Activated CD8-positive, alpha-beta memory T cell treated with anti-CD3 and anti-CD28 coated beads, Interleukin-2, amount 50 U/mL, for 4 hours (primary cell): ENCODE results near the gene CLEC16A.

Experiments
- DNase-seq: peaks from one replicate; pipeline ENCODE4 v3.0.0-alpha.2; 2020

The CLEC16A gene

DNA sequence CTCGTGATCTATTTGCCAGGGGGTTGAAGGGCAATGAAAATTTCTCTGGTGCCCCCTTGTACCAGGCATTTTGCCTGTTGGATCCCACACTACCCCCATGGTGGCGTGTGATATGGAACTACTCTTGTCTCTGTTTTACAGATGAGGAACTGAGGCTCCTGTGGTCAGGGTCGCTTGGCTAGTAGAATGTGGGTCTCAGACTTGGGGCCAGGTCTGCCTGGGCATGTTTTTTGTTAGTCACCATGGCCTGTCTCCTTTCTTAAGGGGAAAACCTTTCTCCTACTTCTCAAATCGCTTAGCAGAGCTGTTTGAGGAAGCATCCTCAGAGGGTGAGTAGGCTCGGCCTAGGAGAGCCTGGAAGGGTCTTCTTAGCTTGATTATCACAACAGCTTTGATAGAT, 51.2 kb downstream of the CLEC16A start:
- DNase-seq, result no peak

DNA sequence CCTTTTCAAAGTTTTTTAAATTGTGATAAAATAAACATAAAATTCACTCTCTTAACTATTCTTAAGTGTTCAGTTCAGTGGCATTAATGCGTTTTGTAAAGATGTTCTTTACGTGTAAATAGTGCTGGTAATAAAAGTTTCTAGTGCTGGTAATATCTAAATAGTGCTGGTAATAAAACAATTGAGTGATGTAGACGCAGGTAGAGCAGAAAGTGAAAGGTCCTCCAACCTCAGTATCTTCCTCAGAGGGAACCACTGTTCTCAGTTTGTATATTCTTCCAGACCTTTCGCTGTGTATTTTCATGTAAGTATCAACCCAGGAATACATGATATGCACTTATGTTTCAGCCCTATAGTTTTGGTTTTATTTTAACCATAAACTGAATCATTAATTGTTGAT, 53.1 kb downstream of the CLEC16A start:
- no peak for DNase-seq

DNA sequence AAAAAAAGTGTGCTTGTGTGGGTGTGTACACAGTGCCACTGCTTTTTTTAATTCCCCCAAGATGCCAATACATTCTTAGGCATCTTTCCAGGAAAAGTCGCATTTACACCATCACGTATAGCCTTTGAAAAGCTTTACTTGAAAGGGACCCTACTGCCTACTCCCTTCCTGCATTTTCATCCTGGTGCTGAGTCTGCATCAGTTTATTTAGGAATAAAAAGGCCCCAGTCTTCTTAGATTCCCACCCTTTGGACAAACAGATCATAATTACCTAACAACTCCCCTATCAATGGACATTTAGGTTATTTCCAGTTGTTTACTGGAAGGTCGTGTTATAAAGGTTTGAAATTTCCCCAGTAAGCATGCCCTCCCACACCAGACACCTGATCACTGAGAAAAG, 54.9 kb downstream of the CLEC16A start:
- DNase-seq, result no peak

DNA sequence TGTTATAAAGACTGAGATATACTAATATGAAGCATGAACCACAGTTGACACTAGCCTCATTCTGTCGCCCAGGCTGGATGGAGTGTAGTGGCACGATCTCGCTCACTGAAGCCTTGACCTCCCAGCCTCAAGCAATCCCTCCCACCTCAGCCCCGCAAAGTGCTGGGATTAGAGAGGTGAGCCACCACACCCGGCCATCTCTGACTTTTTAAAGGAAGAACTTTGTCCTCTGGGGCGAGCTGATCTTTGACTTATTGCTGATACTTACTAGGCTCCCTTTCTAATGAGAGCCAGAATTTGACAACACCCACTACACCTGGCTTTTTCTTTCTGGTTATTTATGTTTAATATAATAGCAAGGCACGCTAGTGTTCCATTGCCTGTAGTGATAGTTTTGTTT, 57.2 kb downstream of the CLEC16A start:
- no peak for DNase-seq

DNA sequence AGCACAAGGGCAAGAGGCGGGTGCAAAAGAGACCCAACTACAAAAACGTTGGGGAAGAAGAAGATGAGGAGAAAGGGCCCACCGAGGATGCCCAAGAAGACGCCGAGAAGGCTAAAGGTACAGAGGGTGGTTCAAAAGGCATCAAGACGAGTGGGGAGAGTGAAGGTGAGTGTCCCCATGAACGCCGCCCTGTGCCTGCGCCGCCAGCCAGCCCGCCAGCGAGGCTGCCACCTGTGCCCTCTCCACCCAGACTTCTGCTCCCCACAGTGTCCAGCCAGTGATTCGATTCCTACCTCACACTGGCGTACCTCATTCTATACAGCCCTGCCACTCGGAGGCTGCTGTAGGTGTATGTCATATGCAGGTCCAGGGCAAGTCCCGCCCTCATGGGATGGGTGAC, 58.8 kb downstream of the CLEC16A start:
- DNase-seq, result no peak

DNA sequence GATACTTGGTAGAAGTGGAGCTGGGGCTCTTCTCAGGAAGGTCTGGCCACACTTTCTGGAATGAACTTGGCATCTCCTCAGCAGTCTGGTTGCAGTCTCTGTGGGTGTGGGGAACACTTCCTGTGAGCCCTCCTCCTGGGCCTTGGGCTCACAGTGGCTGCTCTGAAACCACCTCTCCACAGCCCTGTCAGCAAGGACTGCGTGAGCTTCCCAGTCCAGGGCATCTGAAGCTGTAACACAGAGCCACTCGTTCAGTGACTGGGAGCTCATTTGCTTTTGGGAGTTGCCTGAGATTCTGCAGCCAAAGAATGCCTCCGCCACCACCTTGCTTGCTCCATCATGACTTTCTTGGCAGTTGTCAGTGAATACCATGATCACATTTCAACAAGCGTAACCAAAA, 60.0 kb downstream of the CLEC16A start:
- DNase-seq, result no peak

GRCh38 chr16:11004973-11005610, 60.7 kb downstream of the CLEC16A start:
- no peak for DNase-seq

DNA sequence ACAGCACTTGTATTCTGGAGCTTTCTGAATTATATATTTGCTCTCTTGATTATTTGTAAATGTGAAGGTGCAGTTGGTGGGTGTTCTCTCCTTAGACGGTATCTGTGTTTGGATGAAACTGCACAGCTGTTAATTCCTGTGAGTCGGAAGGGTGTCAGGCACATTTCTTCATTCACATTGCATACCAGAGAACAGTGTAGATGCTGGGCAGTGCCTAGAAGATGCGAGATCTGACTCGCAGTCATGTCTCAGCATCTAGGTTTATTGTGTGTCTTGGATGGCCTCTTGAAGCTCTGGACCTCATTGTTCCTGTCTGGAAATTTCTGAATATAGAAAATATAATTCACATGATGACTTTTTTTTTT, 61.2 kb downstream of the CLEC16A start:
- DNase-seq, result no peak

GRCh38 chr16:11006656-11007055, 62.3 kb downstream of the CLEC16A start:
- no peak for DNase-seq

GRCh38 chr16:11007714-11008280, 63.4 kb downstream of the CLEC16A start:
- DNase-seq, result no peak

- no peak for DNase-seq
These were observed 64.8 kb downstream of the CLEC16A start for GRCh38 chr16:11009027-11009755.

- no peak for DNase-seq
These were observed 66.3 kb downstream of the CLEC16A start for GRCh38 chr16:11010575-11011221.

DNA sequence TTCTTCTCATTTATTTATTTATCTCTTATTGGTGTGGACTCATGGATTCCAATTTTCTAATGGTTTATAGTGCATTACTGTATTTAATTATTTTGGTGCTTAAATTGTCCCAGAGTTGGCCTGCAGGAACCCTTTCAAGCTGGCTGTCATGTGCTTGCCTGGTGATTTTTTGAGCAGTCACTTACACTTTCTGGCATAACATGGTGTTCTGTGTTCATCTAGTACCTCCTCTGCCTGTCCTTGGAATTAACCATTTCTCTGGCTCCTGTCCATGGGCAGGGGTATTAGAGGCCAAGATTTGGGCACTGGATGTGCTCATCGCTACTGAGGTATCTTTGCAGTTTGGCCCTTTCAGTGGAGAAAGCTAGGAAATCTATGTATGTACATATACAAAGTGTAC, 67.0 kb downstream of the CLEC16A start:
- no peak for DNase-seq

DNA sequence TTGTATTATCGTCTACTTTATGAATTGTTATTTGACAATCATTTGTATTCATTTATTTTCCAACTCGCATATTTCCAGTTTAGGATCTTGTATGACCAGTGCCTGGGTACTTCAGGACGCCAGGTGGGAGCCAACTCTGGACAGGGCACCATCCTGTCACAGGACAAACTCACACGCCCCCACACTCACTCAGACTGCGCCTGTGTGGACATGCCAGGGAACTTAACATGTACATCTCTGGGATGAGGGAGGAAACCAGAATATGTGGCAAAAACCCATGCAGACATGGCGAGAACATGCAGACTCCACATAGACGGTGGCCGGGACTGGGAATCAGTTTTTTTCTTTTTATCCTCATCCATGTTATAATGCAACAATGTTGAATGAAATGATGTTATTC, 68.5 kb downstream of the CLEC16A start:
- no peak for DNase-seq

DNA sequence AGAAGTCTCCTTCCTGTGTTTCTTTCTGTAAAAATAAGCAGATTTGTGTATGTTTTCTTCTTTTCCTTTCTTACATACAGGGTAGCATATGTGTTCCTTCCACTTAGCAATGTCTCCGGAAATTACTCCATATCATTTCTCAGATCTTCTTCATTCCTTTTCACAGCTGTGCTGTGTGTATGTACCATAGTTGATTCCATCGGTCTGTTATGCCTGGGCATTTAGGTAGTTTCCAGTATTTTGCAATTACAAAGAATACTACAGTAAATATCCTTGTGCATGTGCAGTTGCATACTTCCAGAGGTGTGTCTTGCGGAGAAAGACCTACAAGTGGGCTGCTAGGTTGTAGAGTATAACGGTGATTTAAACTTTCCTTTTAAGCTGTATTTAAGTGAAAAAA, 69.8 kb downstream of the CLEC16A start:
- DNase-seq, result no peak

DNA sequence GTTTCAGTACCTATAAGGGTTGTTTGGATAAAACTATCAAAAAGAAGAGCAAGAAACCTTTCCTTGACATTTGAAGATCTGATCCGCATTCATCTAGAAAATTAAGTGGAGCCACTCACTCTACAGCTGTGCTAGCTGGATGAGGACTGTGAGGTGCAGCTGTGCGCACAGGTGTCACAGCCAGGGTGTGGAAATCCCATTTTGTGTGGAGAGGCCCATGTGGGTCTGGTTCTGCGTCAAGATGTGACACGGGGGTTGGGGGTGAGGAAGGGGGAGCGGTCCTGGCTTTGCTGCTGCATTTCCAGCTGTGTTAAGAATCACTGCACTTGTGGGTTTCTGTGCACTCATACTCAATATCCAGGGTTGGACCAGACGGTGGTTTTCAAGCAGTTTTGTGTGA, 70.7 kb downstream of the CLEC16A start:
- no peak for DNase-seq

DNA sequence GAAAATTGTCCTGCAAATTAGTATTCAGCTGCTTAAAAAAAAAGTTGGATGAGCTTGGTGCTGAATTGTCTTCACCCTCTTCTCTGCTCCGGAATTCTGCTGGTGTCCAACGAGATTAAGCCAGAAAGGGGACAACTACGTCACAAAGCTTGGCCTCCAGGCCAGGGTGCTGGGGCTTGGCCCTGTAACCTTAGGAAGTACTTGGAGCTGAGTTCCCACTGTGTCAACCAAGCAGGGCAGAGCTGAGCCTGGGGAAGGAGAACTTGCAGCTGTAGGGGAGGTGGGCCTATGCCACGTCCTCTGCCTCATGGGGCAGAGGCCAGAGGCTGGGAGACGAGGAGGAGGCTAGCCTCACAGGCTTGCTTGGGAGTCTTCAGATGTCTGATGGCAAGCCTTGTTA, 71.2 kb downstream of the CLEC16A start:
- no peak for DNase-seq

DNA sequence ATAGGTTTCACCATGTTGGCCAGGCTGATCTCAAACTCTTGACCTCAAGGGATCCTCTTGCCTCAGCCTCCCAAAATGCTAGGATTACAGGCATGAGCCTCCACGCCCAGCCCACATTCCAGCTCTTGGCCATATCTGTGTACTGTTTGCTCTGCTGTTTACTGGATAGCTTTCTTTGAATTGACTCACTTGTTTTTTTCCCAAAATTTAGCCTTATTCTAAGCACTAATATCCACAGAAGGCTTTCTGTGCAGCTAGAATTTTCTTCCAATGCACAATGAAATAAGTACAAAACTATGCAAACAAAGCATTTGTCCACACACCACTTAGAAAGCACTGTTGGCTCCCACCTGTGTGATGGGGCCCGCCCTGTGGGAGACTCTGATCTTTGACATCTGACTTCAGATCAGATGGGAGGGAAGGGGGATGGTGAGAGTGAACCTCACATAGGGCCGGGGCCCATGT, 72.2 kb downstream of the CLEC16A start:
- no peak for DNase-seq

GRCh38 chr16:11016993-11017392, 72.6 kb downstream of the CLEC16A start:
- peak; percentile 68 for DNase-seq

DNA sequence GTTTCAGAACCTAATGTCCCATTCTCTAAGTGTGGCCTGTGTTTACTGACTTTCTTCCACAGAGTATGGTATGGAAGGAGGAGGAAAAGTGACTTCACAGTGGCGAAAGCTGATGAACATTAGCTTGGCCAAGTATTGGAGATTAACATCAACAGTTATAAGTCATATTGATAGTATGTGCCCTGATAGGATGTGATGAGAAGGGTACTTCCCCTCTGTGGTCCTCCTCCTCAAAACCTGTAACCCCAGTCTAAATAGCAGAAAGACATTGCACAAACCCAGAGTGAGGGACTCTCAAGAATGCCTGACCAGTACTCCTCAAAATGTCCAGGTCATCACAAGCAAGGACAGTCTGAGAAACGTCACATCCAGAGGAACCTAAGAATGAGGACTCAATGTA, 73.1 kb downstream of the CLEC16A start:
- no peak for DNase-seq

DNA sequence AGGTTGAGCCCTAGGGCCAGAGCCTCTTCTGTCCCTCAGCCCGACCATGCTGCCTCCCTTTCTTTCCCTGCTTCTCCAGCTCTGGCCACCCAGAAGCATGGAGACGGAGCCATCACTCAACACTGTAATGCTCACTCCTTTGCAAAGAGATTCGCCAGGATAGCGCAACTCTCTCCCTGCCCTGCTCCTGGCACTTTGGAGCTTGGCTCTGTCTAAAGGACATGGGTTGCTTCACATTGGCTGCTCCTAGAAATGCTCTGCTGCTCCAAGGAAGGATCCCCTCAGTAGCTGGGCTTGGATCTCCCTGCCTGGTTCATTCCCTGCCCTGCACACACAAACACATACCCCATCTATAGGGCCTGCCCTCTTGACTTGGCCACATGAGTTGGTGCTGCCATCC, 76.0 kb downstream of the CLEC16A start:
- no peak for DNase-seq

DNA sequence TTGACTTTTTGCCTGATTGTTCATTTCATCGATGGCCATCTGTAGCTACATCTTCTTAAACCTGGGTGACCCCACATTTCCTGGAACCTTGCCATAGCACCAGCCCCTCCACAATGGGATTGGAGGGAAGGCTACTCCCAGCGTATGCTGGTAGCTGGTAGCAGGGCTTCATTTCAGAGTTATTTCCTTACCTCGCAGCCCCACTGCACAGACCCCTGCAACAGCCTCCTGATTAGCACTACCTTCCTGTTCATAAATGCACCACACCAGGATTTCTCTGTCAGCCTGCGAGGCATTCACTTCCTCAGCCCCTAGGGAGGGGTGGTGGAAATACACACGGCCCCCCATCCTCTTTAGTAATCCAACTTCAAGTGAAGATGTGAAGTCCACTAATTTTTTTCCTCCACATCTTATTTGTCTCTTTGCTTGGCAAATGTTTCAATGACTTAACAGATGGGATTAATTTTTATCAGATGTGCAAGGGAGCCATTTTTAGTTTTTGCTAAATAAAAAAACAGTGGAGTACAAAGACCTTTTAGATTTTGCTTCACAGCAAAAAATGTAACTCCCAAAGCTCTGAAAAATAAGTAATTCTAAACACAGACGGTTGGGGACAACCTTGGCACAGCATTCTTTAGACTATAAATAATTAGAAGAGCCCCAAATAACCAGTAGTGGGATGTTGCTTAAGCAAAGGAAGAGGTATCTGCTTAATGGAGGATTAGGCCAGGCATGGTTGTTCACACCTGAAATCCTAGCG, 76.6 kb downstream of the CLEC16A start:
- DNase-seq, result no peak

DNA sequence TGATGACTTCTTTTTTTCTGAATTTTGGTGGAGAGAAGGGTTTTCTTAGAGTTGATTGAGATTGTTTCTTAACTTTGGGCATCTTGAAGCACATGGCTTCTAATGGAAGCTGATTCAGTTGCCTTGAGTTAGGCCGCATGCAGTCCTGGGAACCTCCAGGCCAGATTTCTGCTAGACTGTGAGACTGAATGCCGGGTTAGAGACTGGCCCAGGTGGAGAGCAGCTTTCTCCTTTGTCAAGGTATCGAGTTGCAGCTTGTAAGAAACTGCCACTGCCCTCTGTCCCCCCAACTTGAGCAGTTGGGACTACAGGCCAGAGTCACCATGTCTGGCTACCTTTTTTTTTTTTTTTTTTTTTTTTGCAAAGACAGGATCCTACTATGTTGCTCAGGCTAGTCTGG, 77.6 kb downstream of the CLEC16A start:
- DNase-seq, result no peak
